C4-2B (cell line): ENCODE results near the gene SMARCB1.
A peak's percentile ranks its signal among the peaks of the same experiment; 100 is the strongest.

Source experiments
- H3K27ac ChIP-seq: fragments of 450-650 bp; 2 replicates; pipeline ENCODE4 v1.5.1; 2017
- CTCF ChIP-seq: fragments of 450-650 bp; conservative IDR thresholded peaks from 2 replicates; pipeline ENCODE4 v1.5.1; 2017; ENCODE audit warnings: mild to moderate bottlenecking
- ZFX ChIP-seq: fragments of 450-650 bp; IDR thresholded peaks from 2 replicates; pipeline ENCODE4 v1.6.1; 2017

The SMARCB1 gene

GRCh38 chr22:23769321-23769965, 17.3 kb upstream of the SMARCB1 start:
- TF ChIP-seq CTCF = no peak
- no peak for TF ChIP-seq ZFX
- H3K27ac ChIP-seq = no peak overlapping the region

- peak overlapping the region; percentile 58 for H3K27ac ChIP-seq
Measured at GRCh38 chr22:23772315-23772648, 14.5 kb upstream of the SMARCB1 start.

GRCh38 chr22:23772649-23773473, 13.9 kb upstream of the SMARCB1 start, which contains the start of gene MMP11:
TSS of gene MMP11 (plus strand) at chr22:23772849. CDS start at chr22:23772871, 22 bp downstream.
- peak; percentile 77; the same call in 1 of the 2 replicates for TF ChIP-seq ZFX
- TF ChIP-seq CTCF = no peak
- peak within 1 kb of the TSS; percentile 58 for H3K27ac ChIP-seq

More at GRCh38 chr22:23772315-23772648, 14.5 kb upstream of the SMARCB1 start:
- TF ChIP-seq ZFX (no peak), CTCF (no peak)

- TF ChIP-seq ZFX (no peak), CTCF (no peak)
- peak overlapping the region; percentile 58 for H3K27ac ChIP-seq
Measured at GRCh38 chr22:23773483-23774113, 13.2 kb upstream of the SMARCB1 start.

- H3K27ac ChIP-seq = no peak overlapping the region
- TF ChIP-seq ZFX (no peak), CTCF (no peak)
Measured at GRCh38 chr22:23774114-23774921, 12.4 kb upstream of the SMARCB1 start.

GRCh38 chr22:23774922-23775436, 11.8 kb upstream of the SMARCB1 start:
- TF ChIP-seq CTCF (no peak), ZFX (no peak)
- H3K27ac ChIP-seq = no peak overlapping the region
